Measurements from ENCODE around the gene NDUFA3.

DNA sequence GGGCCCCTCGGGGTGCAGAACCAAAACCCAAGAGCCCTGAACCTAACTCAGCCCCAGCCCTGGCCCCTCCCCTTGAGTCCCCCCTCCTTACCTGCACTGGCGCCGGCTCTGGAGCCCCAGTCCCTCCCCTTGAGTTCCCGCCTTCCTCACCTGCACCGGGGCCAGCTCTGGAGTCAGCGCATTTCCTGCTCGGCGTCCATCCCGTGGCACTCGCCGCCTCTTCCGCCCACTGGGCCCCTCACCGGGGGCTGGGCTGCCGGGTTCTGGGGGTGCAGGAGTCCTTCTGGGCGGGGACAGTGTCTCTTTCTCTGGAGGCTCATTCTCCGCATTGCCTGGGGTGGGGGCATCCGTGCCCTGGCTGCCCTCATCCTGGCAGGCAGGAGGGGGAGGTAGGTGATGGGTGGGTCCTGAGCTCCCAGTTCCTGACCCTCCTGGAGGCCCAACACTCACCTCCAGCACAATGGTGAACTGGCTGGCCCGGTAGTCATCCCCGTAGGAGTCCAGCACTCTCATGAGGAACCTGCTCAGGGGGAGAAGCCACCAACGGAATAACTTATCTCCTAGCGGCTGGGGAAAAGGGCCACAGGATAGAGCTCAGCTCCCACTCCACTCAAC is 5.3 kb downstream of the NDUFA3 start:
- TF ChIP-seq POLR2A (IDR thresholded peaks at IDR 0.05), result no peak
- TF ChIP-seq, protein P1, sequence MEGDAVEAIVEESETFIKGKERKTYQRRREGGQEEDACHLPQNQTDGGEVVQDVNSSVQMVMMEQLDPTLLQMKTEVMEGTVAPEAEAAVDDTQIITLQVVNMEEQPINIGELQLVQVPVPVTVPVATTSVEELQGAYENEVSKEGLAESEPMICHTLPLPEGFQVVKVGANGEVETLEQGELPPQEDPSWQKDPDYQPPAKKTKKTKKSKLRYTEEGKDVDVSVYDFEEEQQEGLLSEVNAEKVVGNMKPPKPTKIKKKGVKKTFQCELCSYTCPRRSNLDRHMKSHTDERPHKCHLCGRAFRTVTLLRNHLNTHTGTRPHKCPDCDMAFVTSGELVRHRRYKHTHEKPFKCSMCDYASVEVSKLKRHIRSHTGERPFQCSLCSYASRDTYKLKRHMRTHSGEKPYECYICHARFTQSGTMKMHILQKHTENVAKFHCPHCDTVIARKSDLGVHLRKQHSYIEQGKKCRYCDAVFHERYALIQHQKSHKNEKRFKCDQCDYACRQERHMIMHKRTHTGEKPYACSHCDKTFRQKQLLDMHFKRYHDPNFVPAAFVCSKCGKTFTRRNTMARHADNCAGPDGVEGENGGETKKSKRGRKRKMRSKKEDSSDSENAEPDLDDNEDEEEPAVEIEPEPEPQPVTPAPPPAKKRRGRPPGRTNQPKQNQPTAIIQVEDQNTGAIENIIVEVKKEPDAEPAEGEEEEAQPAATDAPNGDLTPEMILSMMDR (IDR thresholded peaks at IDR 0.05), result no peak
